Osteocyte (in vitro differentiated cells): Measurements from ENCODE around the gene BTNL2. TPM values are rescaled to one million over a fixed set of nuclear protein-coding genes. Genes with fewer than 3 reads are reported as not detected.

ENCODE experiments used
- DNase-seq: peaks from one replicate; pipeline ENCODE4 v3.0.0; 2021; ENCODE audit warnings: mixed read lengths; ENCODE audit not compliant: unreplicated experiment; ENCODE audit errors: extremely low spot score
- H3K27ac Mint-ChIP-seq: one replicate; pipeline ENCODE4 v1.8.0; 2021; ENCODE audit warnings: mild to moderate bottlenecking, mixed read lengths; ENCODE audit not compliant: unreplicated experiment
- H3K27me3 Mint-ChIP-seq: one replicate; pipeline ENCODE4 v1.8.0; 2021; ENCODE audit warnings: mixed read lengths; ENCODE audit not compliant: unreplicated experiment
- H3K36me3 Mint-ChIP-seq: one replicate; pipeline ENCODE4 v1.8.0; 2021; ENCODE audit warnings: mixed read lengths; ENCODE audit not compliant: unreplicated experiment
- H3K4me1 Mint-ChIP-seq: one replicate; pipeline ENCODE4 v1.8.0; 2021; ENCODE audit warnings: mixed read lengths; ENCODE audit not compliant: unreplicated experiment
- H3K4me3 Mint-ChIP-seq: one replicate; pipeline ENCODE4 v1.8.0; 2021; ENCODE audit warnings: mild to moderate bottlenecking, moderate library complexity, mixed read lengths; ENCODE audit not compliant: unreplicated experiment
- H3K9me3 Mint-ChIP-seq: one replicate; pipeline ENCODE4 v1.8.0; 2021; ENCODE audit warnings: mixed read lengths; ENCODE audit not compliant: unreplicated experiment
- CTCF ChIP-seq: fragments of 200-600 bp; sonication (generic); IDR thresholded peaks from 2 replicates; pipeline ENCODE4 v1.5.0; 2021; ENCODE audit warnings: antibody characterized with exemption, mild to moderate bottlenecking, moderate library complexity
- total RNA-seq: library from RNA; stranded (reverse); gene quantifications from 2 replicates; pipeline ENCODE4 v1.2.1, GENCODE V29; 2021

The BTNL2 gene
- total RNA-seq, 1 donor from 2014 or later: not detected

- Mint-ChIP-seq H3K36me3 (no peaks in the 10 kb centered on the region), H3K27ac (no peak overlapping the region), H3K9me3 (no peaks in the 10 kb centered on the region), H3K4me1 (no peaks in the 10 kb centered on the region), H3K4me3 (no peak overlapping the region), H3K27me3 (peaks cover 52% of the 10 kb centered on the region)
- DNase-seq: no peak
- TF ChIP-seq CTCF: no peak
Observed at GRCh38 chr6:32406197-32406596, 784 bp downstream of the BTNL2 start.

GRCh38 chr6:32405656-32406055 is 1.3 kb downstream of the BTNL2 start:
- Mint-ChIP-seq H3K27ac (no peak overlapping the region), H3K4me3 (no peak overlapping the region), H3K4me1 (no peaks in the 10 kb centered on the region), H3K36me3 (no peaks in the 10 kb centered on the region), H3K9me3 (no peaks in the 10 kb centered on the region), H3K27me3 (peaks cover 52% of the 10 kb centered on the region)
- no peak for TF ChIP-seq CTCF
- no peak for DNase-seq

GRCh38 chr6:32402812-32403211 is 4.2 kb downstream of the BTNL2 start:
- peaks cover 41% of the 10 kb centered on the region for H3K27me3 Mint-ChIP-seq
- TF ChIP-seq CTCF: no peak
- H3K4me3 Mint-ChIP-seq: no peak overlapping the region
- DNase-seq: no peak
- H3K36me3 Mint-ChIP-seq: no peaks in the 10 kb centered on the region
- H3K4me1 Mint-ChIP-seq: no peaks in the 10 kb centered on the region
- H3K27ac Mint-ChIP-seq: no peak overlapping the region
- no peaks in the 10 kb centered on the region for H3K9me3 Mint-ChIP-seq

GRCh38 chr6:32401284-32401963 is 5.6 kb downstream of the BTNL2 start:
- TF ChIP-seq CTCF: no peak
- Mint-ChIP-seq H3K4me3 (no peak overlapping the region), H3K27me3 (peaks cover 34% of the 10 kb centered on the region), H3K4me1 (no peaks in the 10 kb centered on the region), H3K27ac (no peak overlapping the region), H3K9me3 (no peaks in the 10 kb centered on the region), H3K36me3 (no peaks in the 10 kb centered on the region)
- no peak for DNase-seq

GRCh38 chr6:32397252-32397920 is 9.6 kb downstream of the BTNL2 start:
- H3K4me3 Mint-ChIP-seq: no peak overlapping the region
- no peaks in the 10 kb centered on the region for H3K36me3 Mint-ChIP-seq
- no peak overlapping the region for H3K27ac Mint-ChIP-seq
- no peaks in the 10 kb centered on the region for H3K4me1 Mint-ChIP-seq
- no peak for TF ChIP-seq CTCF
- DNase-seq: no peak
- H3K9me3 Mint-ChIP-seq: no peaks in the 10 kb centered on the region
- peaks cover 26% of the 10 kb centered on the region for H3K27me3 Mint-ChIP-seq
